B cell (primary cell): ENCODE measurements around the gene GNPDA2. TPM values are rescaled to one million over a fixed set of nuclear protein-coding genes. Genes with fewer than 3 reads are reported as not detected.
A peak's percentile ranks its signal among the peaks of the same experiment; 100 is the strongest.

Experiments
- ATAC-seq: fragments of 200-7000 bp; cut with Tn5 transposase; one replicate; pipeline ENCODE4 v1.10.0; 2021; ENCODE audit warnings: low read depth, mild to moderate bottlenecking, moderate number of reproducible peaks, moderate library complexity
- CTCF ChIA-PET: fragments of 350-600 bp; sonication (Branson Sonifier 250); formaldehyde crosslinking; loops from one replicate; lab custom pipeline; 2021; ENCODE audit warnings: antibody characterized with exemption, inconsistent platforms; lab: Charles Lee
- POLR2A ChIA-PET: fragments of 350-600 bp; sonication (Branson Sonifier 250); formaldehyde crosslinking; loops from one replicate; lab custom pipeline; 2021; ENCODE audit warnings: antibody characterized with exemption; lab: Charles Lee
- DNase-seq: peaks from one replicate; pipeline ENCODE4 v3.0.0; 2013
- H2AFZ ChIP-seq: 2 replicates; pipeline ENCODE4 v1.6.1; 2012; ENCODE audit warnings: mild to moderate bottlenecking, low read depth, low read length; ENCODE audit not compliant: insufficient read depth, poor library complexity, severe bottlenecking
- H3K27ac ChIP-seq, 2 donors: 1 replicate in 1 of 2; 2 replicates in 1 of 2; pipeline ENCODE4 v1.5.1; 2012 to 2013; ENCODE audit warnings: low read length in 2 of 2, mild to moderate bottlenecking in 2 of 2, moderate library complexity in 1 of 2
- H3K27me3 ChIP-seq, 4 experiments: fragments of 200-600 bp in 1 of 4; sonication (generic) in 1 of 4; replicated peaks in 1 of 4; 1 replicate in 2 of 4; 2 replicates in 2 of 4; pipeline versions ENCODE4 v1.6.1 to v1.7.0; 2013 to 2016; ENCODE audit warnings: low read length in 3 of 4, mild to moderate bottlenecking in 2 of 4, mixed read lengths in 1 of 4, moderate library complexity in 1 of 4; ENCODE audit not compliant: insufficient read depth in 4 of 4, control insufficient read depth in 3 of 4; ENCODE audit errors: control extremely low read depth in 1 of 4
- H3K36me3 ChIP-seq, 2 experiments: replicated peaks in 1 of 2; 1 replicate in 1 of 2; 2 replicates in 1 of 2; pipeline versions ENCODE4 v1.6.1 to v1.7.1; 2013; ENCODE audit warnings: low read length in 1 of 2; ENCODE audit not compliant: insufficient read depth in 2 of 2, control insufficient read depth in 1 of 2; ENCODE audit errors: control extremely low read depth in 1 of 2, extremely low read depth in 1 of 2
- H3K4me1 ChIP-seq, 2 donors: fragments of 200-600 bp in 1 of 2; sonication (generic) in 1 of 2; 1 replicate in 1 of 2; 2 replicates in 1 of 2; pipeline versions ENCODE4 v1.5.1 to v1.6.1; 2013 to 2017; ENCODE audit warnings: low read length in 2 of 2; ENCODE audit not compliant: control insufficient read depth in 2 of 2, insufficient read depth in 2 of 2
- H3K4me2 ChIP-seq: replicated peaks from 2 replicates; pipeline ENCODE3; 2012; ENCODE audit warnings: mild to moderate bottlenecking, low read depth, low read length; ENCODE audit not compliant: poor library complexity, severe bottlenecking
- H3K4me3 ChIP-seq, 5 experiments: fragments of 200-600 bp in 1 of 5; sonication (generic) in 1 of 5; 1 replicate in 3 of 5; 2 replicates in 2 of 5; pipeline versions ENCODE4 v1.5.1 to v1.7.0; 2011 to 2016; ENCODE audit warnings: low read length in 4 of 5, mild to moderate bottlenecking in 4 of 5, low read depth in 2 of 5, control low read depth in 1 of 5, moderate library complexity in 1 of 5; ENCODE audit not compliant: insufficient read depth in 1 of 5; ENCODE audit errors: control extremely low read depth in 1 of 5, extremely low read depth in 1 of 5
- H3K79me2 ChIP-seq: fragments of 200-600 bp; sonication (generic); one replicate; pipeline ENCODE4 v1.6.0; 2016; ENCODE audit warnings: low read length; ENCODE audit not compliant: control insufficient read depth, insufficient read depth
- H3K9ac ChIP-seq: fragments of 200-600 bp; sonication (generic); 2 replicates; pipeline ENCODE4 v1.6.1; 2017; ENCODE audit warnings: mild to moderate bottlenecking, low read length, moderate library complexity
- H3K9me3 ChIP-seq, 3 donors: one replicate each; pipeline versions ENCODE4 v1.6.1 to v1.7.1; 2013; ENCODE audit warnings: low read length in 2 of 3; ENCODE audit not compliant: control insufficient read depth in 2 of 3, insufficient read depth in 1 of 3; ENCODE audit errors: control extremely low read depth in 1 of 3
- H4K20me1 ChIP-seq: 2 replicates; pipeline ENCODE4 v1.6.0; 2012; ENCODE audit warnings: mild to moderate bottlenecking, low read length; ENCODE audit not compliant: insufficient read depth, control insufficient read depth, poor library complexity, severe bottlenecking
- H3K27ac Mint-ChIP-seq: one replicate; pipeline ENCODE4 v1.8.0; 2021; ENCODE audit warnings: mixed read lengths
- H3K27me3 Mint-ChIP-seq: one replicate; pipeline ENCODE4 v1.8.0; 2021; ENCODE audit warnings: mixed read lengths
- H3K4me1 Mint-ChIP-seq: one replicate; pipeline ENCODE4 v1.8.0; 2021; ENCODE audit warnings: mixed read lengths
- H3K4me3 Mint-ChIP-seq: one replicate; pipeline ENCODE4 v1.8.0; 2021; ENCODE audit warnings: mixed read lengths
- H3K9me3 Mint-ChIP-seq: one replicate; pipeline ENCODE4 v1.8.0; 2022; ENCODE audit warnings: mixed read lengths; ENCODE audit not compliant: insufficient read depth
- EZH2 ChIP-seq: IDR thresholded peaks from 2 replicates; pipeline ENCODE4 v1.6.1; 2012; ENCODE audit warnings: borderline replicate concordance, low read depth, mild to moderate bottlenecking, moderate library complexity, low read length; ENCODE audit not compliant: insufficient read depth, poor library complexity, severe bottlenecking
- WGBS: methylation state at CpG from one replicate; pipeline ENCODE4 v1.1.5; 2013; ENCODE audit warnings: missing lambda C conversion rate; ENCODE audit not compliant: insufficient coverage; 5-methylcytosine and 5-hydroxymethylcytosine counted together
- intact Hi-C: fragments of 100-400 bp; cut with micrococcal nuclease; formaldehyde crosslinking; loops from one replicate; pipeline ENCODE4 v1.10.0; 2022
- polyA plus RNA-seq: library from polyadenylated mRNA; depleted of rRNA; stranded (reverse); fragments of >200 nt; gene quantifications from 2 replicates; pipeline ENCODE4 v1.2.3, GENCODE V29; 2012
- total RNA-seq, 2 donors: library from RNA; stranded (reverse); fragments of 120-200 nt in 1 of 2; gene quantifications; 1 replicate in 1 of 2; 2 replicates in 1 of 2; pipeline versions ENCODE4 v1.2.3 to v1.2.4, GENCODE V29; 2013 to 2022
- TF ChIP-seq, protein P1 (sequence below): fragments of 200-600 bp; IDR thresholded peaks from one replicate; pipeline ENCODE4 v1.8.0; 2022; ENCODE audit warnings: antibody characterized with exemption, mild to moderate bottlenecking

Gene GNPDA2
- total and polyA plus RNA-seq, 2 donors (not counting 1 experiment from before 2014, with no cell fraction given): 8.1 to 15.5 TPM

DNA sequence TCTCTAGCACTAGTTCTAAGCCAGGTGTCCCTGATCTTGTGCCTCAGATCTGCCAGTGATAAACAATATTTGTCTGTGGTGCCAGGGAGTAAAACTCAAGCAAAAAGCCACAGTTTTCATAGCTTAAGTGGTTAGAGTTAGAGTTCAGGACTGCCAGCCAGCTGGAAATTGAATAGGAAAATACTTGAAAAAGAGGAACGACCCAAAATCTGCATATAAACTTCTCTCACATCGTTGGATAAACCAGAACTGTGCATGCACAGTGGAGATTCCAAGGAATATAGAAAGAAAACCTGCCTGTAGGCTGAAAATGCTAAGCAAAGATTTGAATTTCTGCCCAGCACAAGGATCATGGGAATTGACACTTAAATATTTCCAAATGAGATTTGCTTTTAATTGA is 35.0 kb upstream of the GNPDA2 start:
- ATAC-seq: no peak
- no peaks in the 10 kb centered on the region for H3K9me3 Mint-ChIP-seq
- H2AFZ ChIP-seq: no peak overlapping the region
- H3K27ac Mint-ChIP-seq: no peak overlapping the region
- POLR2A ChIA-PET: no interaction called here
- H3K36me3 ChIP-seq: no peaks in the 10 kb centered on the region
- H3K27me3 Mint-ChIP-seq: peaks cover 14% of the 10 kb centered on the region
- no peaks in the 10 kb centered on the region for H3K9me3 ChIP-seq
- no peak for DNase-seq
- no peak overlapping the region for H3K4me3 ChIP-seq
- no CpG with 5 or more reads among the region's 2 CpGs for WGBS
- TF ChIP-seq EZH2: no peak
- TF ChIP-seq, protein P1, sequence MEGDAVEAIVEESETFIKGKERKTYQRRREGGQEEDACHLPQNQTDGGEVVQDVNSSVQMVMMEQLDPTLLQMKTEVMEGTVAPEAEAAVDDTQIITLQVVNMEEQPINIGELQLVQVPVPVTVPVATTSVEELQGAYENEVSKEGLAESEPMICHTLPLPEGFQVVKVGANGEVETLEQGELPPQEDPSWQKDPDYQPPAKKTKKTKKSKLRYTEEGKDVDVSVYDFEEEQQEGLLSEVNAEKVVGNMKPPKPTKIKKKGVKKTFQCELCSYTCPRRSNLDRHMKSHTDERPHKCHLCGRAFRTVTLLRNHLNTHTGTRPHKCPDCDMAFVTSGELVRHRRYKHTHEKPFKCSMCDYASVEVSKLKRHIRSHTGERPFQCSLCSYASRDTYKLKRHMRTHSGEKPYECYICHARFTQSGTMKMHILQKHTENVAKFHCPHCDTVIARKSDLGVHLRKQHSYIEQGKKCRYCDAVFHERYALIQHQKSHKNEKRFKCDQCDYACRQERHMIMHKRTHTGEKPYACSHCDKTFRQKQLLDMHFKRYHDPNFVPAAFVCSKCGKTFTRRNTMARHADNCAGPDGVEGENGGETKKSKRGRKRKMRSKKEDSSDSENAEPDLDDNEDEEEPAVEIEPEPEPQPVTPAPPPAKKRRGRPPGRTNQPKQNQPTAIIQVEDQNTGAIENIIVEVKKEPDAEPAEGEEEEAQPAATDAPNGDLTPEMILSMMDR: no peak
- H3K4me1 Mint-ChIP-seq: no peaks in the 10 kb centered on the region
- no peak overlapping the region for H3K4me3 Mint-ChIP-seq
- H3K9ac ChIP-seq: no peak overlapping the region
- intact Hi-C loops: no loop called here
- no peak overlapping the region for H3K27ac ChIP-seq
- CTCF ChIA-PET: interaction anchor here (0.8 to 2.0 kb wide), 3 partner anchors 13 to 28 kb away, joined by 3 to 5 read pairs (median 3); no protein-coding TSS in a partner anchor
- H3K79me2 ChIP-seq: no peaks in the 10 kb centered on the region
- peaks cover 0 to 3% of the 10 kb centered on the region in 2 donors for H3K4me1 ChIP-seq
- H4K20me1 ChIP-seq: no peaks in the 10 kb centered on the region
- no peak overlapping the region for H3K4me2 ChIP-seq
- H3K27me3 ChIP-seq: peaks cover 0 to 23% (median 3%) of the 10 kb centered on the region in 4 experiments

- CTCF ChIA-PET: interaction anchor here (0.8 to 2.4 kb wide), 9 partner anchors 8 to 82 kb away, joined by 3 to 8 read pairs (median 5); partner anchors contain the start of genes GNPDA2 and GUF1
- no peak overlapping the region for H2AFZ ChIP-seq
These were observed 34.0 kb upstream of the GNPDA2 start for GRCh38 chr4:44760142-44760898.

More at GRCh38 chr4:44760142-44760898, 34.0 kb upstream of the GNPDA2 start:
- H3K27me3 ChIP-seq: peaks cover 0 to 23% (median 3%) of the 10 kb centered on the region in 4 experiments
- WGBS: 61% methylated on average over 2 of the region's 8 CpGs
- peaks cover 0 to 3% of the 10 kb centered on the region in 2 donors for H3K4me1 ChIP-seq
- H3K36me3 ChIP-seq: no peaks in the 10 kb centered on the region
- no peak overlapping the region for H3K9ac ChIP-seq
- Mint-ChIP-seq H3K4me1 (no peaks in the 10 kb centered on the region), H3K27me3 (peaks cover 18% of the 10 kb centered on the region), H3K4me3 (no peak overlapping the region), H3K9me3 (no peaks in the 10 kb centered on the region), H3K27ac (no peak overlapping the region)
- no peaks in the 10 kb centered on the region for H3K9me3 ChIP-seq
- no peak for TF ChIP-seq EZH2
- TF ChIP-seq, protein P1: peak; percentile 75
- ATAC-seq (no peak), DNase-seq (peak; percentile 44)
- H4K20me1 ChIP-seq: no peaks in the 10 kb centered on the region
- POLR2A ChIA-PET: no interaction called here
- intact Hi-C loops: no loop called here
- H3K4me2 ChIP-seq: no peak overlapping the region
- H3K27ac ChIP-seq: no peak overlapping the region
- no peaks in the 10 kb centered on the region for H3K79me2 ChIP-seq
- no peak overlapping the region for H3K4me3 ChIP-seq
